ENCODE data around the gene TNIP1. TPM values are rescaled to one million over a fixed set of nuclear protein-coding genes. Genes with fewer than 3 reads are reported as not detected.

TNIP1 gene
- polyA plus RNA-seq, 2 of the 4 experiments (the other 2 are of a cell fraction) = 48.4 to 53.4 TPM

DNA sequence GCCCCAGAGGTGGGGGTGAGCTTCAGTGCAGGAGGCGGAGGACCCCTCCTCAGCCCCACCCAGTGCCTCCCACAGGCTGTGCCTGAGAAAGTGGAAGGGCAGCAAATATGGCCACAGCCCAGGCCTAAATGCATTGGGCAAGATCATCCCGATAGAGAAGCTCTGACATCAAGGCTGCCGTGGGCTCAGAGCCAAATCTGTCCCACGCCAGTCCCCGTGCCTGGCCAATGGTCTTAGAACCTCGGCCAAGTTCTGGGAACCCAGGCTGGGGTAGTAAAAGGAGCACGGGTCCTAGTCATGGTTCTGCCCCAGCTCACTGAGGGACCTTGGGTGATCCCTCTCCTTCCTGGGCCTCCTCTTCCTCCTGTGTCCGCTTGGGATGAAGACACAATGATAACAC lies 27.7 kb upstream of the TNIP1 start:
- FAIRE-seq = no peak
- 84% methylated on average over 6 of the region's 8 CpGs for WGBS (ENCODE audit: missing lambda C conversion rate)
- ATAC-seq = no peak
- Histone ChIP-seq H3K4me3 (no peak overlapping the region), H3K4me2 (no peak overlapping the region), H3K27ac (0 out of 6 replicates have a peak overlapping the region, but pooled peaks of 1 of the 2 experiments have one; percentile 30), H3K9me3 (no peaks in the 10 kb centered on the region), H3K4me1 (peaks cover 7% of the 10 kb centered on the region; the same call in 2 of the 3 replicates)
- ChIA-PET CTCF (interaction anchor here (0.9 to 25.1 kb wide), 3 partner anchors 18 to 56 kb away, joined by 3 to 704 read pairs (median 4); no protein-coding TSS in a partner anchor), POLR2A (no interaction called here)
- TF ChIP-seq, protein P1, sequence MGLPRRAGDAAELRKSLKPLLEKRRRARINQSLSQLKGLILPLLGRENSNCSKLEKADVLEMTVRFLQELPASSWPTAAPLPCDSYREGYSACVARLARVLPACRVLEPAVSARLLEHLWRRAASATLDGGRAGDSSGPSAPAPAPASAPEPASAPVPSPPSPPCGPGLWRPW (IDR thresholded peaks at IDR 0.05) = no peak
- TF ChIP-seq MAFK (IDR thresholded peaks at IDR 0.05; ENCODE audit: partially characterized antibody) (no peak), RCOR1 (IDR thresholded peaks at IDR 0.05; ENCODE audit: low read depth, low read length) (no peak), EHF (CRISPR knock-in tag; IDR thresholded peaks at IDR 0.05) (no peak), EHMT2 (IDR thresholded peaks at IDR 0.05; ENCODE audit: low read depth) (no peak), RAD21 (conservative IDR thresholded peaks at IDR 0.05 in 1 of 2, IDR thresholded peaks at IDR 0.05 in 1 of 2) (no peak), MYC (IDR thresholded peaks at IDR 0.05; ENCODE audit: borderline replicate concordance, low read length) (no peak), TFCP2L1 (CRISPR knock-in tag; IDR thresholded peaks at IDR 0.05) (no peak), BHLHE40 (IDR thresholded peaks at IDR 0.05; ENCODE audit: low read depth, low read length) (no peak), HDAC2 (IDR thresholded peaks at IDR 0.05) (no peak), TP53 (CRISPR knock-in tag; IDR thresholded peaks at IDR 0.05) (no peak), JUN (IDR thresholded peaks at IDR 0.05) (no peak)
- TF ChIP-seq, protein P2, sequence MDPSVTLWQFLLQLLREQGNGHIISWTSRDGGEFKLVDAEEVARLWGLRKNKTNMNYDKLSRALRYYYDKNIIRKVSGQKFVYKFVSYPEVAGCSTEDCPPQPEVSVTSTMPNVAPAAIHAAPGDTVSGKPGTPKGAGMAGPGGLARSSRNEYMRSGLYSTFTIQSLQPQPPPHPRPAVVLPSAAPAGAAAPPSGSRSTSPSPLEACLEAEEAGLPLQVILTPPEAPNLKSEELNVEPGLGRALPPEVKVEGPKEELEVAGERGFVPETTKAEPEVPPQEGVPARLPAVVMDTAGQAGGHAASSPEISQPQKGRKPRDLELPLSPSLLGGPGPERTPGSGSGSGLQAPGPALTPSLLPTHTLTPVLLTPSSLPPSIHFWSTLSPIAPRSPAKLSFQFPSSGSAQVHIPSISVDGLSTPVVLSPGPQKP (IDR thresholded peaks at IDR 0.05; ENCODE audit: low read depth, low read length) = no peak
- TF ChIP-seq, protein P3, sequence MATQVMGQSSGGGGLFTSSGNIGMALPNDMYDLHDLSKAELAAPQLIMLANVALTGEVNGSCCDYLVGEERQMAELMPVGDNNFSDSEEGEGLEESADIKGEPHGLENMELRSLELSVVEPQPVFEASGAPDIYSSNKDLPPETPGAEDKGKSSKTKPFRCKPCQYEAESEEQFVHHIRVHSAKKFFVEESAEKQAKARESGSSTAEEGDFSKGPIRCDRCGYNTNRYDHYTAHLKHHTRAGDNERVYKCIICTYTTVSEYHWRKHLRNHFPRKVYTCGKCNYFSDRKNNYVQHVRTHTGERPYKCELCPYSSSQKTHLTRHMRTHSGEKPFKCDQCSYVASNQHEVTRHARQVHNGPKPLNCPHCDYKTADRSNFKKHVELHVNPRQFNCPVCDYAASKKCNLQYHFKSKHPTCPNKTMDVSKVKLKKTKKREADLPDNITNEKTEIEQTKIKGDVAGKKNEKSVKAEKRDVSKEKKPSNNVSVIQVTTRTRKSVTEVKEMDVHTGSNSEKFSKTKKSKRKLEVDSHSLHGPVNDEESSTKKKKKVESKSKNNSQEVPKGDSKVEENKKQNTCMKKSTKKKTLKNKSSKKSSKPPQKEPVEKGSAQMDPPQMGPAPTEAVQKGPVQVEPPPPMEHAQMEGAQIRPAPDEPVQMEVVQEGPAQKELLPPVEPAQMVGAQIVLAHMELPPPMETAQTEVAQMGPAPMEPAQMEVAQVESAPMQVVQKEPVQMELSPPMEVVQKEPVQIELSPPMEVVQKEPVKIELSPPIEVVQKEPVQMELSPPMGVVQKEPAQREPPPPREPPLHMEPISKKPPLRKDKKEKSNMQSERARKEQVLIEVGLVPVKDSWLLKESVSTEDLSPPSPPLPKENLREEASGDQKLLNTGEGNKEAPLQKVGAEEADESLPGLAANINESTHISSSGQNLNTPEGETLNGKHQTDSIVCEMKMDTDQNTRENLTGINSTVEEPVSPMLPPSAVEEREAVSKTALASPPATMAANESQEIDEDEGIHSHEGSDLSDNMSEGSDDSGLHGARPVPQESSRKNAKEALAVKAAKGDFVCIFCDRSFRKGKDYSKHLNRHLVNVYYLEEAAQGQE (IDR thresholded peaks at IDR 0.05) = no peak
- TF ChIP-seq, protein P4, sequence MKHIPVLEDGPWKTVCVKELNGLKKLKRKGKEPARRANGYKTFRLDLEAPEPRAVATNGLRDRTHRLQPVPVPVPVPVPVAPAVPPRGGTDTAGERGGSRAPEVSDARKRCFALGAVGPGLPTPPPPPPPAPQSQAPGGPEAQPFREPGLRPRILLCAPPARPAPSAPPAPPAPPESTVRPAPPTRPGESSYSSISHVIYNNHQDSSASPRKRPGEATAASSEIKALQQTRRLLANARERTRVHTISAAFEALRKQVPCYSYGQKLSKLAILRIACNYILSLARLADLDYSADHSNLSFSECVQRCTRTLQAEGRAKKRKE (CRISPR knock-in tag; IDR thresholded peaks at IDR 0.05; ENCODE audit: low read depth) = no peak
- TF ChIP-seq, protein P5, sequence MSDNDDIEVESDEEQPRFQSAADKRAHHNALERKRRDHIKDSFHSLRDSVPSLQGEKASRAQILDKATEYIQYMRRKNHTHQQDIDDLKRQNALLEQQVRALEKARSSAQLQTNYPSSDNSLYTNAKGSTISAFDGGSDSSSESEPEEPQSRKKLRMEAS (IDR thresholded peaks at IDR 0.05) = no peak
- no peak for DNase-seq (ENCODE audit: low read depth in 1 of 2, low spot score in 1 of 2)

DNA sequence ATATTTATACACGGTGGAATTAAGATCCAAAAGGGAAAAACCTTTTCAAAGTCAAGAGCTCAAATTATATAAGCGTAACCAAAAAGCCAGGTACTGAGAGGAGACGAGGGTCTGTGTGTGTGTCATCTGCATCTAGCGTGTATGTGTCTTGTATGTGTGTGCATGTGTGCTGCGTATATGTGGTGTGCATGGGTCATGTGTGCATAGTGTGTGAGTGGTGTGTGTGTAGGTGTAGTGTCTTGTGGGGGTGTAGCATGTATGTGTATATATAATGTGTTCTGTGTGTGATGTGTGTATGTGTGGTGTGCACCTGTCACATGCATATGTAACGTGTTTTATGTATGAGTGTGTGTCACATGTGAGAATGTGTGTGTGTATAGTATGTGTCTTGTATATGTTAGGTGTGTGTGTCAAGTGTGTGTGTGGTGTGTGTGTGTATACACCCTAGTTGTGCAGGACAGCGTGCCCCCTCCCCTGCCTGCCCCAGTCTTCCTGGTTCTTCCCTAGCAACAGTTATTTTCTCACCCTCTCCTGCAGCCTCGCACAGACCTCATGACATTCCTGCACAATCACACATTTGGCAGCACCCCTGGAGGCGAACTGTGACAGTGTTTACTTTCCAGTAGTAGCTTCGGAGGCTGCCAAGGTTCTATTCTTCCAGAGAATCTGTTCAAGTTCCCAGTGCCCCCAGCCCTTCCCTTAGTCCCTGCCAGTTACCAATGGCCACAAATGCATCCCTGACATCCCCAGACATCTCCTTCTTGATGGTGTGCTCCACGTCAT lies 27.1 kb upstream of the TNIP1 start:
- WGBS (ENCODE audit: missing lambda C conversion rate) = 74% methylated on average over 11 of the region's 11 CpGs
- DNase-seq (ENCODE audit: low read depth in 1 of 2, low spot score in 1 of 2) (no peak), ATAC-seq (peak in 1 of 2 experiments; percentile 43; a peak in 2 of 6 replicates), FAIRE-seq (no peak)
- 0 out of 6 replicates have a peak overlapping the region, but pooled peaks of 1 of the 2 experiments have one; percentile 30 for H3K27ac ChIP-seq
- CTCF ChIA-PET = interaction anchor here (0.6 to 25.1 kb wide), 3 partner anchors 14 to 55 kb away, joined by 3 to 704 read pairs (median 4); no protein-coding TSS in a partner anchor
- H3K4me2 ChIP-seq = 0 out of 3 replicates have a peak overlapping the region, but pooled peaks have one; percentile 15
- peaks cover 7% of the 10 kb centered on the region; the same call in 2 of the 3 replicates for H3K4me1 ChIP-seq
- H3K9me3 ChIP-seq = no peaks in the 10 kb centered on the region
- no peak for TF ChIP-seq KDM5A (IDR thresholded peaks at IDR 0.05)
- TF ChIP-seq FOSL2 (IDR thresholded peaks at IDR 0.05) = no peak
- TF ChIP-seq FOSL2 (CRISPR knock-in tag; IDR thresholded peaks at IDR 0.05) = no peak
- TF ChIP-seq RARB (CRISPR knock-in tag; IDR thresholded peaks at IDR 0.05) = no peak
- TF ChIP-seq TP53 (CRISPR knock-in tag; IDR thresholded peaks at IDR 0.05) = no peak
- TF ChIP-seq, protein P6, sequence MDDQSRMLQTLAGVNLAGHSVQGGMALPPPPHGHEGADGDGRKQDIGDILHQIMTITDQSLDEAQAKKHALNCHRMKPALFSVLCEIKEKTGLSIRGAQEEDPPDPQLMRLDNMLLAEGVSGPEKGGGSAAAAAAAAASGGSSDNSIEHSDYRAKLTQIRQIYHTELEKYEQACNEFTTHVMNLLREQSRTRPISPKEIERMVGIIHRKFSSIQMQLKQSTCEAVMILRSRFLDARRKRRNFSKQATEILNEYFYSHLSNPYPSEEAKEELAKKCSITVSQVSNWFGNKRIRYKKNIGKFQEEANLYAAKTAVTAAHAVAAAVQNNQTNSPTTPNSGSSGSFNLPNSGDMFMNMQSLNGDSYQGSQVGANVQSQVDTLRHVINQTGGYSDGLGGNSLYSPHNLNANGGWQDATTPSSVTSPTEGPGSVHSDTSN (IDR thresholded peaks at IDR 0.05) = no peak
- TF ChIP-seq, protein P5 (IDR thresholded peaks at IDR 0.05) = no peak
- no peak for TF ChIP-seq ESRRA (IDR thresholded peaks at IDR 0.05; ENCODE audit: borderline replicate concordance, low read length)
- TF ChIP-seq ZC3H11A (IDR thresholded peaks at IDR 0.05) = no peak
- TF ChIP-seq HDAC2 (IDR thresholded peaks at IDR 0.05) = no peak
- no peak overlapping the region for H3K4me3 ChIP-seq
- POLR2A ChIA-PET = no interaction called here

Data from A549 (cell line).